Kidney (tissue), 14 donors: ENCODE measurements around the gene C1orf232. TPM values are rescaled to one million over a fixed set of nuclear protein-coding genes. Genes with fewer than 3 reads are reported as not detected.

ENCODE experiments used
- DNase-seq, 5 donors: peaks; one replicate each; pipeline ENCODE4 v3.0.0-alpha.2; 2013 to 2020
- FAIRE-seq: peaks from 2 replicates; lab custom pipeline; 2012; peaks lifted over from hg19 to GRCh38; lab: Jason Lieb, UNC
- H3K27ac ChIP-seq, 2 donors: one replicate each; pipeline ENCODE4 v1.7.0; 2013; ENCODE audit warnings: low read depth in 2 of 2, low read length in 2 of 2, inconsistent platforms in 1 of 2
- H3K27me3 ChIP-seq: one replicate; pipeline ENCODE4 v1.7.1; 2013; ENCODE audit warnings: low read length, inconsistent platforms; ENCODE audit not compliant: control insufficient read depth, insufficient read depth
- H3K36me3 ChIP-seq, 3 donors: one replicate each; pipeline versions ENCODE4 v1.7.0 to v1.7.1; 2013; ENCODE audit warnings: low read length in 3 of 3, control low read depth in 1 of 3, inconsistent platforms in 1 of 3; ENCODE audit not compliant: insufficient read depth in 3 of 3, control insufficient read depth in 2 of 3
- H3K4me1 ChIP-seq, 3 donors: one replicate each; pipeline versions ENCODE4 v1.7.0 to v1.7.1; 2013; ENCODE audit warnings: low read length in 3 of 3, inconsistent platforms in 1 of 3, low read depth in 1 of 3; ENCODE audit not compliant: control insufficient read depth in 2 of 3, insufficient read depth in 2 of 3
- H3K4me3 ChIP-seq, 3 donors: one replicate each; pipeline versions ENCODE4 v1.7.0 to v1.8.1; 2013; ENCODE audit warnings: low read length in 3 of 3, control low read depth in 1 of 3, inconsistent platforms in 1 of 3
- H3K9ac ChIP-seq, 3 donors: one replicate each; pipeline versions ENCODE4 v1.7.0 to v1.7.1; 2013; ENCODE audit warnings: low read length in 3 of 3, control low read depth in 1 of 3, inconsistent platforms in 1 of 3
- H3K9me3 ChIP-seq, 3 donors: one replicate each; pipeline versions ENCODE4 v1.7.0 to v1.7.1; 2013; ENCODE audit warnings: low read length in 3 of 3, control low read depth in 1 of 3, inconsistent platforms in 1 of 3; ENCODE audit not compliant: control insufficient read depth in 2 of 3, insufficient read depth in 1 of 3
- intact Hi-C: fragments of 100-400 bp; cut with DNase I; formaldehyde crosslinking; loops from one replicate; pipeline ENCODE4 v1.11.1; 2022
- polyA plus RNA-seq: library from polyadenylated mRNA; stranded (reverse); fragments of 350-450 nt; fragmentation: Illumina TruSeq; extraction: RNeasy Lipid Tissue Mini Kit (QIAGEN cat#74804); gene quantifications from one replicate; pipeline ENCODE4 v1.2.3, GENCODE V29; 2014; ENCODE audit warnings: low read depth, low replicate concordance; ENCODE audit not compliant: insufficient read depth
- total RNA-seq: library from RNA; stranded (reverse); fragmentation: NEBNext Ultra II Directional; extraction: Animal tissue kit (Norgen Biotek cat#: 25700); gene quantifications from one replicate; pipeline ENCODE4 v1.2.1, GENCODE V29; 2021
- TF ChIP-seq, protein P1 (sequence below): IDR thresholded peaks from 3 replicates; pipeline ENCODE4 v1.5.1; 2012; ENCODE audit warnings: mild to moderate bottlenecking, moderate library complexity, borderline replicate concordance; ENCODE audit not compliant: insufficient read depth; ENCODE audit errors: extremely low read depth
- donor health status: control.
- donor health status: control.
- donor health status: control.
- donor health status: control.
- donor health status: control.
- donor health status: DM: yes; HTN: yes; CAD: no.
- donor health status: Normal renal cell carcinoma (clear cell type).

Gene C1orf232
- total and polyA plus RNA-seq, 2 donors from 2014 or later: not detected

DNA sequence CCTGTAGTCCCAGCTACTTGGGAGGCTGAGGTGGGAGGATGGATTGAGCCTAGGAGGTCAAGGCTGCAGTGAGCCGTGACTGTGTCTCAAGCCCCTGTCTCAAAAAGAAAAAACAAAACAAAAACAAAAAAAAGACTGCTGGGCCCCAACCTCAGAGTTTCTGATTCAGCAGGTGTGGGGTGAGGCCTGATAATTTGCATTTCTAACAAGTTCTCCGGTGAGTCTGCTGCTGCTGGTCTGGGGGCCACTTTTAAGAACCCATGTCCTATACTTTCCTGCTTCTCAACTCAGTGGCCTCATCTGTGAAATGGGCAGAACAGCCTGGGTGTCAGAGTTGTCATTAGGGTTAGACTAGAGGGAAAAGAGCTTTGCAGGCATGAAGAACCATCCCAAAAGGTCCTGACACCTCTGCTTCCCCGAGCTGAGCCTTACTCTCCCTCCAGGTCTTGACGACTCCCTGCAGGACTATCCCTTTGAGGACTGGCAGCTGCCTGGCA is 11.3 kb upstream of the C1orf232 start:
- peaks cover 0 to 2% (median 0%) of the 10 kb centered on the region in 3 donors for H3K4me1 ChIP-seq
- no peaks in the 10 kb centered on the region for H3K36me3 ChIP-seq
- no peak overlapping the region for H3K27ac ChIP-seq
- intact Hi-C loops: no loop called here
- TF ChIP-seq, protein P1, sequence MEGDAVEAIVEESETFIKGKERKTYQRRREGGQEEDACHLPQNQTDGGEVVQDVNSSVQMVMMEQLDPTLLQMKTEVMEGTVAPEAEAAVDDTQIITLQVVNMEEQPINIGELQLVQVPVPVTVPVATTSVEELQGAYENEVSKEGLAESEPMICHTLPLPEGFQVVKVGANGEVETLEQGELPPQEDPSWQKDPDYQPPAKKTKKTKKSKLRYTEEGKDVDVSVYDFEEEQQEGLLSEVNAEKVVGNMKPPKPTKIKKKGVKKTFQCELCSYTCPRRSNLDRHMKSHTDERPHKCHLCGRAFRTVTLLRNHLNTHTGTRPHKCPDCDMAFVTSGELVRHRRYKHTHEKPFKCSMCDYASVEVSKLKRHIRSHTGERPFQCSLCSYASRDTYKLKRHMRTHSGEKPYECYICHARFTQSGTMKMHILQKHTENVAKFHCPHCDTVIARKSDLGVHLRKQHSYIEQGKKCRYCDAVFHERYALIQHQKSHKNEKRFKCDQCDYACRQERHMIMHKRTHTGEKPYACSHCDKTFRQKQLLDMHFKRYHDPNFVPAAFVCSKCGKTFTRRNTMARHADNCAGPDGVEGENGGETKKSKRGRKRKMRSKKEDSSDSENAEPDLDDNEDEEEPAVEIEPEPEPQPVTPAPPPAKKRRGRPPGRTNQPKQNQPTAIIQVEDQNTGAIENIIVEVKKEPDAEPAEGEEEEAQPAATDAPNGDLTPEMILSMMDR: no peak
- H3K9me3 ChIP-seq: no peaks in the 10 kb centered on the region
- DNase-seq: no peak
- H3K27me3 ChIP-seq: no peaks in the 10 kb centered on the region
- no peak overlapping the region for H3K9ac ChIP-seq
- FAIRE-seq: no peak
- H3K4me3 ChIP-seq: no peak overlapping the region

DNA sequence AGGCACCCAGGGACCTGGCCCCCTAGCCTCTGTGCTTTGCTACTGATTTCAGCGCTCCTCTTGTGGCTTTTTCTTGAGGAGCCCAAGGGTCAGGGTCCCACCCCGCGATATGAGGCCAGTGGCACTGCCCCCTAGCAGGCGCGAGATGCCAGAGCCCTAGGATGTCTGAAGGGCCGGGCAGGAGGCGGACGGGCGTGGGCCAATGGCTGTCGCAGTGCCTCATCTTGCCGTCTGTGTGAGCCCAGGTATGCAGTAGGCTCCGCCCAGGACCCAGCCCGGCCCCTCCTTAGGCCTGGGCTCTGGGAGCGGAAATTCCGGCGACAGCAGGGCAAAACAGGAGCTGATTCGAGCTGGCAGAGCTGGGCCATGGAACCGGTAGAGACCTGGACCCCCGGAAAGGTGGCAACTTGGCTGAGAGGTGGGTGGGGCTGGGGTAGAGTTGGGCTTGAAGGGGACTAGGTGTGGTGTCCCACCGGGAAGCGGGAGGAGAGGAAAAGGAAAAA is 8.5 kb upstream of the C1orf232 start, which contains the start of gene CNKSR1:
TSS of gene CNKSR1 (plus strand) at position 310 of the 503 bp plus-strand sequence. CDS start at position 367, 57 bp downstream.
- no peak within 1 kb of the TSS for H3K9ac ChIP-seq
- FAIRE-seq: no peak

DNA sequence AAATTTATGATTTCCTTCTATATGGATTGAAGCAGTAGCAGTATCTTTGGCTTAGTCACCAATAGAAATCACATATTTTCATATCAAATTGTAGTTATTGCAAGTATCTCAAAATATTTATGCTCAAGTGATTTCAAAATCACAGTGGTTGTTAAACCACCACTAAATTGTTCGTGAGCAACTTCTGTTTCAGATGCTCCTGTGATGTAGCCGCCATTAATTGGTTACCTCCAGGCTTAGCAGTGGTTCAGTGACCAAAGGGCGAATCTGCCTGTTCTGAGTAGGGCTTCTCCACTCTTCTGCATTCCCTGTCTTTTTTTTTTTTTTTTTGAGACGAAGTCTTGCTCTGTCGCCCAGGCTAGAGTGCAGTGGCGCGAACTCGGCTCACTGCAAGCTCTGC is 6.6 kb upstream of the C1orf232 start:
- Histone ChIP-seq H3K4me3 (no peak overlapping the region), H3K36me3 (peaks cover 0 to 3% (median 0%) of the 10 kb centered on the region in 3 donors), H3K9ac (no peak overlapping the region), H3K9me3 (no peaks in the 10 kb centered on the region), H3K27ac (no peak overlapping the region), H3K27me3 (no peaks in the 10 kb centered on the region), H3K4me1 (peaks cover 0 to 7% (median 5%) of the 10 kb centered on the region in 3 donors)
- TF ChIP-seq, protein P1: no peak
- FAIRE-seq (no peak), DNase-seq (no peak)
- intact Hi-C loops: no loop called here

More for the DNA sequence above, 8.5 kb upstream of the C1orf232 start, which contains the start of gene CNKSR1:
- Histone ChIP-seq H3K27ac (peak within 1 kb of the TSS; percentile 2 to 32), H3K4me1 (peaks cover 0 to 2% (median 0%) of the 10 kb centered on the region in 3 donors), H3K36me3 (no peaks in the 10 kb centered on the region), H3K4me3 (peak within 1 kb of the TSS in 2 of 3 donors; percentile 12 to 35), H3K9me3 (no peaks in the 10 kb centered on the region), H3K27me3 (no peaks in the 10 kb centered on the region)
- intact Hi-C loops: no loop called here
- TF ChIP-seq, protein P1: no peak
- DNase-seq: peak; percentile 67 to 86 (median 77)
